ENCODE results near the gene NTMT1.
A peak's percentile ranks its signal among the peaks of the same experiment; 100 is the strongest.

The NTMT1 gene

DNA sequence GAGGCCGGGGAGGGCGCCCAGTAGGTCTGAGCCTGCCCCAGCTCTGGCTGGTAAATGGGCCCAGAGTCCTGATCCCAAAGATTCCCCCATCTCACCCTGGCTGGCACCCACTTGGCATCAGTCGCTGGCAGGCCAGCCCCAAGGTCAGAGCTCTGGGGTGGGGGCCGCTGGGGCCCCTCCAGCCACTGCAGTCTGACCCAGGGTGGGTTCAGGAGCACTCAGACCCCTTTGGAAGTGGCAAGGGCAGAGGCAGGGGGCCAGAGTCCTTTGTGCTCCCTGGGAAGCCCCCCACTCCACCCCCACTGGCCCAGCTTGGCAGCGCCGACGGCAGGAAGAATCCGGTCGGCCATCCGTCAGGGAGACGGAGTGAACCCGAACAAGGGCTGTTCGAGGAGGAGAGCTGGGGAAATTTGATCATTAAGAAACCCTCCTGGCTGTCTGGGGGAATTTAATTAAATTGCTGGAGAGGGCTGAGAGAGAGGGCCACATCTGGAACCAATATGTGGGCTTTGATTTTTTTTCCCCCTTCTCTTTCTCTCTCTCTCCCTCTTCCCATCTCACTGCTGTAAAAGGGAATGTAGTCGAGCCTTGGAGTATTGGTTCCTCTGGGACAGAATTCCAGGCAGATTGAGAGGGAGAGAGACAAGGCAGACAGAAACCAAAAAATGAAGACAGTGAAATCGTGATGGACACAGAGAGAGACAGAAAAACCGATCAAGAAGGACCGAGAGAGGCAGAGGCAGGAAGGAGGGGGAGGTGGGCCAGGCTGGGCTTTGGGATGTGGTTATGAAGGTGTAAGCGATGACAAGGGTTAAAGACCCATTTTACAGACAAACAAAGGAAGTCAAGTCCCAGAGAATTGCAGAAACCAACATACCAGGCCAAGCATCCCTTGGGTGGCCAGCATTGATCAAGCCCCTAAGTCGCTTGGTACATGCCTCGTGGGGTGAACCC is 24.0 kb downstream of the NTMT1 start:
- Mint-ChIP-seq H3K36me3 (ENCODE audit: low read depth) (peaks cover 4% of the 10 kb centered on the region), H3K9me3 (no peaks in the 10 kb centered on the region), H3K27me3 (ENCODE audit: low read depth) (peaks cover 40% of the 10 kb centered on the region), H3K27ac (peak overlapping the region; percentile 69 to 80 (median 75)), H3K4me1 (peaks cover 19% of the 10 kb centered on the region), H3K4me3 (no peak overlapping the region)
- TF ChIP-seq, protein P1, sequence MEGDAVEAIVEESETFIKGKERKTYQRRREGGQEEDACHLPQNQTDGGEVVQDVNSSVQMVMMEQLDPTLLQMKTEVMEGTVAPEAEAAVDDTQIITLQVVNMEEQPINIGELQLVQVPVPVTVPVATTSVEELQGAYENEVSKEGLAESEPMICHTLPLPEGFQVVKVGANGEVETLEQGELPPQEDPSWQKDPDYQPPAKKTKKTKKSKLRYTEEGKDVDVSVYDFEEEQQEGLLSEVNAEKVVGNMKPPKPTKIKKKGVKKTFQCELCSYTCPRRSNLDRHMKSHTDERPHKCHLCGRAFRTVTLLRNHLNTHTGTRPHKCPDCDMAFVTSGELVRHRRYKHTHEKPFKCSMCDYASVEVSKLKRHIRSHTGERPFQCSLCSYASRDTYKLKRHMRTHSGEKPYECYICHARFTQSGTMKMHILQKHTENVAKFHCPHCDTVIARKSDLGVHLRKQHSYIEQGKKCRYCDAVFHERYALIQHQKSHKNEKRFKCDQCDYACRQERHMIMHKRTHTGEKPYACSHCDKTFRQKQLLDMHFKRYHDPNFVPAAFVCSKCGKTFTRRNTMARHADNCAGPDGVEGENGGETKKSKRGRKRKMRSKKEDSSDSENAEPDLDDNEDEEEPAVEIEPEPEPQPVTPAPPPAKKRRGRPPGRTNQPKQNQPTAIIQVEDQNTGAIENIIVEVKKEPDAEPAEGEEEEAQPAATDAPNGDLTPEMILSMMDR (IDR thresholded peaks at IDR 0.05; ENCODE audit: unreplicated experiment in 3 of 3), result no peak

GRCh38 chr9:129650680-129651235 is 24.8 kb downstream of the NTMT1 start:
- Mint-ChIP-seq H3K4me3 (no peak overlapping the region), H3K36me3 (ENCODE audit: low read depth) (peaks cover 4% of the 10 kb centered on the region), H3K27me3 (ENCODE audit: low read depth) (peaks cover 46% of the 10 kb centered on the region), H3K4me1 (peaks cover 22% of the 10 kb centered on the region), H3K9me3 (no peaks in the 10 kb centered on the region), H3K27ac (peak overlapping the region in 2 of 3 experiments; percentile 69 to 75)
- TF ChIP-seq, protein P1 (IDR thresholded peaks at IDR 0.05; ENCODE audit: unreplicated experiment in 3 of 3), result no peak

- Mint-ChIP-seq H3K36me3 (ENCODE audit: low read depth) (no peaks in the 10 kb centered on the region), H3K4me1 (peaks cover 26% of the 10 kb centered on the region), H3K27me3 (ENCODE audit: low read depth) (peaks cover 60% of the 10 kb centered on the region), H3K9me3 (no peaks in the 10 kb centered on the region), H3K27ac (peak overlapping the region; percentile 17 to 84 (median 32)), H3K4me3 (peak overlapping the region; percentile 10 to 39 (median 29))
- TF ChIP-seq, protein P1 (IDR thresholded peaks at IDR 0.05; ENCODE audit: unreplicated experiment in 3 of 3), result no peak
These were observed 28.0 kb downstream of the NTMT1 start for GRCh38 chr9:129653823-129654553.

GRCh38 chr9:129654554-129655040 is 28.6 kb downstream of the NTMT1 start:
- Mint-ChIP-seq H3K9me3 (no peaks in the 10 kb centered on the region), H3K36me3 (ENCODE audit: low read depth) (no peaks in the 10 kb centered on the region), H3K27me3 (ENCODE audit: low read depth) (peaks cover 64% of the 10 kb centered on the region)

GRCh38 chr9:129655154-129655553 is 29.2 kb downstream of the NTMT1 start:
- Mint-ChIP-seq H3K4me3 (no peak overlapping the region), H3K27ac (peak overlapping the region in 1 of 3 experiments; percentile 84), H3K27me3 (ENCODE audit: low read depth) (peaks cover 64% of the 10 kb centered on the region), H3K4me1 (peaks cover 24% of the 10 kb centered on the region), H3K9me3 (no peaks in the 10 kb centered on the region), H3K36me3 (ENCODE audit: low read depth) (no peaks in the 10 kb centered on the region)
- TF ChIP-seq, protein P1 (IDR thresholded peaks at IDR 0.05; ENCODE audit: unreplicated experiment in 3 of 3), result no peak

More at GRCh38 chr9:129654554-129655040, 28.6 kb downstream of the NTMT1 start:
- TF ChIP-seq, protein P1 (IDR thresholded peaks at IDR 0.05; ENCODE audit: unreplicated experiment in 3 of 3), result no peak
- peak overlapping the region; percentile 17 to 84 (median 32) for H3K27ac Mint-ChIP-seq
- peak overlapping the region in 2 of 3 experiments; percentile 24 to 39 for H3K4me3 Mint-ChIP-seq
- peaks cover 26% of the 10 kb centered on the region for H3K4me1 Mint-ChIP-seq
